Stomach (tissue), 4 donors: Measurements from ENCODE around the gene ETV5.

ENCODE experiments used
- POLR2A ChIP-seq, 4 donors: fragments of 450-650 bp; IDR thresholded peaks; one replicate each; pipeline ENCODE4 v1.6.1; 2016; ENCODE audit warnings: antibody characterized with exemption in 4 of 4, control low read depth in 2 of 4, mild to moderate bottlenecking in 1 of 4, moderate library complexity in 1 of 4
- TF ChIP-seq, protein P1 (sequence below), 7 experiments: fragments of 450-650 bp in 4 of 7; fragments of 200-600 bp in 3 of 7; sonication (generic) in 3 of 7; IDR thresholded peaks; one replicate each; pipeline ENCODE4 v1.5.1; 2016 to 2019; ENCODE audit warnings: antibody characterized with exemption in 7 of 7, control low read depth in 2 of 7, mild to moderate bottlenecking in 1 of 7

- TF ChIP-seq, protein P1, sequence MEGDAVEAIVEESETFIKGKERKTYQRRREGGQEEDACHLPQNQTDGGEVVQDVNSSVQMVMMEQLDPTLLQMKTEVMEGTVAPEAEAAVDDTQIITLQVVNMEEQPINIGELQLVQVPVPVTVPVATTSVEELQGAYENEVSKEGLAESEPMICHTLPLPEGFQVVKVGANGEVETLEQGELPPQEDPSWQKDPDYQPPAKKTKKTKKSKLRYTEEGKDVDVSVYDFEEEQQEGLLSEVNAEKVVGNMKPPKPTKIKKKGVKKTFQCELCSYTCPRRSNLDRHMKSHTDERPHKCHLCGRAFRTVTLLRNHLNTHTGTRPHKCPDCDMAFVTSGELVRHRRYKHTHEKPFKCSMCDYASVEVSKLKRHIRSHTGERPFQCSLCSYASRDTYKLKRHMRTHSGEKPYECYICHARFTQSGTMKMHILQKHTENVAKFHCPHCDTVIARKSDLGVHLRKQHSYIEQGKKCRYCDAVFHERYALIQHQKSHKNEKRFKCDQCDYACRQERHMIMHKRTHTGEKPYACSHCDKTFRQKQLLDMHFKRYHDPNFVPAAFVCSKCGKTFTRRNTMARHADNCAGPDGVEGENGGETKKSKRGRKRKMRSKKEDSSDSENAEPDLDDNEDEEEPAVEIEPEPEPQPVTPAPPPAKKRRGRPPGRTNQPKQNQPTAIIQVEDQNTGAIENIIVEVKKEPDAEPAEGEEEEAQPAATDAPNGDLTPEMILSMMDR (IDR thresholded peaks at IDR 0.05) = no peak
- TF ChIP-seq POLR2A (IDR thresholded peaks at IDR 0.05) = no peak
Observed at GRCh38 chr3:186093271-186093900, 15.5 kb downstream of the ETV5 start.
